Stimulated activated CD8-positive, alpha-beta memory T cell treated with anti-CD3 and anti-CD28 coated beads, Interleukin-2, amount 100 ng/mL, for 48 hours (primary cell): ENCODE data around the gene MBD5.

Source experiments
- DNase-seq, 2 donors: peaks; one replicate each; pipeline ENCODE4 v3.0.0-alpha.2; 2020; ENCODE audit warnings: low read depth in 2 of 2

MBD5 gene

DNA sequence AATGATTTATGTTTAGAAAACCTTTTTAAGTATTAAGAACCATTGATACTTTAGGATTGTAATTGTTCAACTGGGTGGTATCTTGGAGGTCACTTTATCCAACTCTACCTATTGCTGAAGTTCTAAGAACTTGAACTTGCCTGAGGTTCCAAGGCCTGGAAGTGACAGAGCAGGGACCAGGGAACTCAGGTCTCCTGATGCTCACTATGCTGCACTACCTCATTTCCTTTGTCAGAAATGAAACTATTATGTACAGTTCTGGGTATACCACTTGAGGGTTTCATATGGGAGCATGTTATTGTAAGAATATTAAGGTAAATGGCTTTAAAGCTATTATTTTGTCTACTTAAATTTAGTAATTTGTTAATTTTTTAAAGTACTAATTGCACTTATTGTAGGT is 3.0 kb downstream of the MBD5 start:
- no peak for DNase-seq

DNA sequence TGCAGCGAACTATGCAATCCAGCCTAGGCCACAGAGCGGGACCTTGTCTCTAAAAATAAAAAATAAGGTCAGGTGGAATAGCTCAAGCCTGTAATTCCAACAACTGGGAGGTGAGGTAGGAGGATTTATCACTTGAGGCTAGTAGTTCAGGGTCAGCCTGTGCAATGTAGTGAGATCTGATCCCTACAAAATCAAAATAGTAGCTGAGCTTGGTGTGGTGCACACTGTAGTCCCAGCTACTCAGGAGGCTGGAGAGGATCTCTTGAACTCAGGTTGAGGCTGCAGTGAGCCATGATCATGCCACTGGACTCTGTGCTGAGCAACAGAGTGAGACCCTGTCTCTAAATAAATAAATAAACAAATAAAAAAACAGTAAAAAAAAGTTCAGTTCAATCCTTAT is 5.7 kb downstream of the MBD5 start:
- DNase-seq = no peak

DNA sequence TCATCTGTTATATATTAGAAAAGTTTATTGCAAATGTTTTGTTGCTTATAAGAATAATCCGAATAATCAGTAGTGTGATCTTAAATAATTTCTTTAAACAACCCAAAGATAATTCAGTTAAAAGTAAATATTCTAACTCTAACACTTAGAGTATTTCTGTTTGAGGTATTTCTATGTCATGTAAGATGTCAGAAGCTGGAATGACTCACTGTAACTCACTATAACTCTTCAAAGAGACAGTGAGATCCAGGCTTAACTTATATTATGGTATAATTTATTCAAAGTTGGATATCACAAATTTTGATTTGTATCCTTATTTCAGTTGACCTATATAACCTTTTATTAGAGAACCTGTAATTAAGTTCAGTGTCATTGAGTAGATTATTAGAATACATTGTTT is 6.9 kb downstream of the MBD5 start:
- DNase-seq = no peak

DNA sequence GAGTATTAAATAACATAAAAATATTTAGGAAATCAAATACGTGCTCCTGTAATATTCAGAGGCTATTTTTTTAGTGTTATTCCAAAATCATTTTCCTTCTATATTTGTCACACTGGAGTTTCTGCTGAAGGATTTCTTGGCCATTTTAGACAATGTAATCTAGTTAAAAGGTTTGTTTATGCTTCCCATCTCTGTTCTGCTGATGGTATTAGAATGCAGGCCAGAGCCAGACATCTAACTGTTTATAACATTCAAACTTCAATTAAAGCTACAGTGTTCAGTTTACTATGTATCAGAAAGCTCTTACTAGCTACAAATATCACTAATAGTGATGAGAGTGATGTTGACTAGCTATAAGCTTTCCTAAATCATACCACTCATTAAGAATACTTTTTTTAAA is 7.9 kb downstream of the MBD5 start:
- no peak for DNase-seq

DNA sequence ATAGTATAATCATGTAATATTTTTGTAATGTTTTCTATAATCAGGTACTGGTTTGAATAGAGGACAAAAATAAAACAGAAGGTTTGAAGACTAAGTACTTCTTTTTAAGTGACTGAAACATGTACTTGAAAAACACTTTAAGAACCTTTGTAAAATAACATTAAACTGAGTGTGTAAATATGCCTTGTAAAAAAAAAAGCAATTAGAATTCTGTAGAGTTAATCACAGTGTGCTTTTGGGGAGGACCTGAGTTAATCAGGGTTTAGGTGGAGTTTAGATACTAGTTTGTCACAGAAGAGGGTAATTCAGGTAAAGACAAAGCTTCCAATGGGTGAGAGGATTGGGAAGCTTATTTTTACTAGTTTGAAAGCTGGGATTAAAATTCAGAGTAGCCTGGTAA is 10.3 kb downstream of the MBD5 start:
- DNase-seq = no peak

DNA sequence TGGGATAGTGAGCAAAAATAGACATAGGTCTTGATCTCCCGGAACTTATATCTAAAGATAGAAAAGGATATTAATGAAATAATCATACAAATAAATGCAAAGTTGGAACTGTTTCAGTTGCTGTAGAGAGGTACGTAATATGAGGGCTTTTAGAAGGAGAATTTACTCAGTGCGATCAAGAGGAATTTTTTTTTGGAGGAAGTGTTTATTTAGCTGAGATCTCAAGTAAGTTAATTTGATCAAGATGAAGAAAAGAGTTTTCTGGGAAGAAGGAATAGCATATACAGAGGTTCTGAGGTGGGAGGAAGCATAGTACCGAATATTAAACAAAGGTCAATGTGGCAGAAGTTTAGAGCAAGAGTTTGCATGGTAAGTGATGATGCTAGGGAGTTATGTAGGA is 11.3 kb downstream of the MBD5 start:
- DNase-seq = no peak

DNA sequence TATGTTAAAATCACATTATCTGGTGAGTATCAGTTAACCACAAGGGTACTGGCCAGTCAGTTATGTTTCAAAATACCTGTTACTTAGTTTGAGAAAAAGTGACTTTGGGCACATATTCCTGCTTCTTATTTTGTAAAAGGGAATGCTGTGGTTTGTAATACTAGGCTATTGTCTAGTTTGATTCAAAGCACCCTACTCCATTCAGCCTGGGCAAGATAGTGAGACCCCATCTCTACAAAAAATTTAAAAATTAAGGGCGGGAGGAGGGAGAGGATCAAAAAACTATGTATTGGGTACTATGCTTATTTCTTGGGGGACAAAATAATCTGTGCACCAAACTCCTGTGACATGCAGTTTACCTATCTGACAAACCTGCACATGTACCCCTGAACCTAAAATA is 18.9 kb downstream of the MBD5 start:
- no peak for DNase-seq

DNA sequence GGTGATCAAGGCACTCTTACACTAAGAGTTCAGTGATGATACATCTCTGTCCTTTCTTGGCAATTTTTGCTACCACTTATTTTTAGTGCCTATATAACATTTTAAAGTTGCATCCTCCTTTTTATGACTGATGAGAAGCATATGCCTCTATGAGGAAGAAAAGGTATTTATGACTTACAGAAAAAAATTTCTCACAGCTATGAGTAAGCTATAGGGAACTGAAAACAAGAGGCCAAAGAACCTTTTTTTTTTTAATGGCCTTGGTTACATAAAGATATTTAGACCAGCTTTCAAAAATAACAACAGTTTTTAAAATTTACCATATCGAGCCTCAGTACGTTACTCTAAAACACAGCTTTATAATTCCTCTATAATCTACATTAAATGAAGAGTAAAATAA is 21.3 kb downstream of the MBD5 start:
- DNase-seq = no peak

DNA sequence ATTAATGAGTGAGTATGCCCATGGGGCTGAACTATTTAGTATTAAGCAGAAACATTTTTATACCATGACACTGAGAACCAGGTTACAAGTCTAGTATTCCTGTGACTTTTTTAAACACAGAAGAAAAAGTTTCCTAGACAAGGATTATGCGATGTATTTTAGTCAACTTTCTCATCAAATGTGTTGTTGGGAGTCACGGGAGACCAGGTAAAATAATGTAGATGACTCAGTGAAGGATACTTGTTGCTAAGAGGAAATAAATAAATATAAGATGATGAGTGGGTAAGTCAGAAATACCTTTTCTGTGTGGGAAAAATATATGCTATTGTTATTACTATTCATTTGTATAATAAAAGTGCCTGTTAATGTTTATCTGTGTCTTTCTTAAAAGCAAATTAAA is 23.4 kb downstream of the MBD5 start:
- DNase-seq = no peak

DNA sequence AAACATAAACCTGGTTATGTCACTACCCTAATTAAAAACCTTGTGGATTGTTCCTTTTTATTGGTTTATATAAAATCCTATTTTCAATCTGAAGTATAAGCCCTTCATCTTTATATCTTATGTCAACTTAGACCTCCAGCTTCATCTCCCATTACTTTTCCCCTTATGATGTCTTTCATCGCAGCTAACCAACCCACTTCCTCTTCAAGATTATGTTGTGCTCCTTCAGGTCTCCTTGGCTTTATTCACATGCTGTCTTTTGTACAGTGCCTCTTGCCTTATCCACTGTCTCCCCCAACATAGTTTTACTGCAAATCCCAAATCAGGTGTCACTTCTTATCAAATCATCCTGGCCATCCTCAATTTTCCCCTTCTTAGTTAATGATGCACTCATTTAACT is 25.9 kb downstream of the MBD5 start:
- no peak for DNase-seq

DNA sequence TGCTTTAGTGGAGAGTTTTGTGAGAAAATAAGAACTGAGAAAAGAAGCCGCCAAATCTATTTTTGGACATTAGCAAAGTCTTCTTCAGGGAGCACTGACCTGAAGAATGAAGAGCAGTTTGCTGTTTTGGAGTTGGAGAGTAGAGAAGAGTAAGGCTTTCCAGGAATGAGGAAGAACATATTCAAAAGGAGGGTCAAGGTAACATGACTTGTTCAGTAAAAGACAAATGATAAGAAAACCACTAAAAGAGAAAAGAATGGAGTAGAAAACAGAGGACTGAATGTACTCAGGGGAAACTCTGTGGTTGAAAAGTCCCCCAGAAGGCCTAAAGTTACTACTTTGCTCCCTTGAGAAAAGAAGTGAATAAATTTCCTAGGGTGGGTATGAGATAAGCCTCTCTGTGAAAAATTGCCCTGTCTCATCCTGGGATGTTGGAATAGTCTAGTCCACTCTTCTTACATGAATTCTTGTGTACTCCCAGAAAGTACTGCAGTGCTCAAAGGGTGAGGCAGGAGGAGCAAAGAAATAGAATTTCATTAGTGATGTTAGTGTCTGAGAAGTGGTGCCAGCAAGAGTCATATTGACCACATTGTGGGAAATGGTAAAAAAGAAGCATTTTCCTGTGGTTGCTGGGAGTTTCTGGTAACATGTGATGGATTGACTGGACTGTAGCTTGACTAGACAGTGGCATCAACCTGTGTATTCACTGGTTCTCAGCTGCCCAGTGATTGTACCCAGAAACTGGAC is 27.8 kb downstream of the MBD5 start:
- no peak for DNase-seq

DNA sequence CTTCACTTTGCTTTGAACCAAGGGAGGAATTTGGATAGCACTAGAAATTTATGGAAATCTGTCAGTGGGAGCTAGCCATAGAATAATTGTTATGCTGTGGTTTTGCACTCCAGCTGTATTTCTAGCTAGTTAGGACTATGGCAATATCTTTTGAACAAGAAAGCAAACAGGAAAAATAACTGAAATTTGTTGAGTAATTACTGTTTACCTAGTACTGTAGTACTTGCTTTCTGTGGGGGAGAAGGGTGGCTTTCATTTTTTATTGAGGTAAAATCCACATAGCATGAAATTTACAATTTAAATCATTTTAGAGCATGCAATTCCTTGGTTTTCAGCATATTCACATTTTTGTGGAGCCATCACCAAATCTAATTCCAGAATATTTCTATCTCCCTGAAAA is 28.4 kb downstream of the MBD5 start:
- DNase-seq = no peak

DNA sequence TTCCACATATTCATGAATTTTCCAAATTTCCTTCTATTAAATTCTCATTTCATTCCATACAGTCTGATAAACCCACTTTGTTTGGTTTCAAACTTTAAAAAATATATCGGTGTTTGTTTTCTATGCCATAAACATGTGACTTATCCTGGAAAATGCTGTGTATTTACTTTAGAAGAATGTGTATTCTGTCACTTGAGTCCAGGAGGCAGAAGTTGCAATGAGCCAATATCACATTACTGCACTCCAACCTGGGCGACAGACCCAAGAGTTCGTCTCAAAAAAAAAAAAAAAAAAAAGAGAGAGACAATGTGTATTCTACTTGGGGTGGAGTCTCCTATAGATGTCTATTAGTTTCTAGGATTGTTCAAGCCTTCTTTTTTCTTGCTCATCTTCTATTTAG is 31.8 kb downstream of the MBD5 start:
- DNase-seq = no peak

DNA sequence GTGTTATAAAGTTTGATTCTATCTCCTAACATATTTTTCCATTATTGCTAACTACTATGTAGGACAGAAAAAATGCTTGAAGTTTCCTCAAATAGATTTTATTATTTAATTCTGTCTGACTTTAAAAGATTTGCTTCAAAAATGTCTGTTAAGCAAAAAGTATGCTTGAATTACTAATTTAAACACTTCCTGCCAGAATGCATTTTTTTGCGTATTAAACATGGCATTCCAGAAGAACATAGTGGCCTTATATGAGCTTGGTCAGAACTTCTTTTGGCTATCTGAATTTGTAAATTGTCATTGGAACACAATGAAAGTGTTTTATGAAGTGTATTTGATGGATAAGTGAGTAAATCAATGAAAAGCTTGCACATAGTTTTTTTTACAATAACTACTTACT is 37.8 kb downstream of the MBD5 start:
- no peak for DNase-seq

DNA sequence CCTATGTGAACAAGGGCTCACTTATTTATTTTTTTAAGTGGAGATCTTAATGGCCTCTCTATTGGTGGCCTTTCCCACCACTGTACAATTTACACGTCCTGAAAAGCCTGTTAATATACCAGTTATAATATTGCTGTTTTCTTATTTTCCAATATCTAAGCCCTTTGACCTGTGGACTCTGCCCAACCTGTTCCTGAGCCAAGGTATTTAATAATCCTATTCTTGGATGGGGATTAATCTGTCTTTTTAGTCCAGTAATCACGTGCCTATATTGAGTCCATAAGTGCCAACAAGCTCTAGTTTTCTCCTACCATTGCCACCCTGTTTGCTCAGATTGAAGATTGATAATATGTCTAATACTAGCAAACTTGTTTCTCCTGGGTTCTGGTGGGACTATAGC is 42.7 kb downstream of the MBD5 start:
- no peak for DNase-seq

DNA sequence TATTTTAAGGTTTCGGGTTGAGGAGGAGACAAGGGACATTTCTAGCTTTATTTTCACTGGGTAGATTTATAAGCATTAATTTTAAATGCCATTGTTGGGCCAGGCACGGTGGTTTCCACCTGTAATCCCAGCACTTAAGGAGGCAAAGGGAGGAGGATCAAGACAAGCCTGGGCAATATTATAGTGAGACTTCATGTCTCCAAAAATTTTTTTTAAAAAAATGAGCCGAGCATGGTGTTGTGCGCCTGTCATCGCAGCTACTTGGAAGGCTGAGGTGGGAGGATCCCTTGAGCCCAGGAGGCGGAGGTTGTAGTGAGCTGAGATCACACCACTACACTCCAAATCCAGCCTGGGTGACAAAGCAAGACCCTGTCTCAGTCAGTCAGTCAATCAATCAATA is 45.0 kb downstream of the MBD5 start:
- no peak for DNase-seq

DNA sequence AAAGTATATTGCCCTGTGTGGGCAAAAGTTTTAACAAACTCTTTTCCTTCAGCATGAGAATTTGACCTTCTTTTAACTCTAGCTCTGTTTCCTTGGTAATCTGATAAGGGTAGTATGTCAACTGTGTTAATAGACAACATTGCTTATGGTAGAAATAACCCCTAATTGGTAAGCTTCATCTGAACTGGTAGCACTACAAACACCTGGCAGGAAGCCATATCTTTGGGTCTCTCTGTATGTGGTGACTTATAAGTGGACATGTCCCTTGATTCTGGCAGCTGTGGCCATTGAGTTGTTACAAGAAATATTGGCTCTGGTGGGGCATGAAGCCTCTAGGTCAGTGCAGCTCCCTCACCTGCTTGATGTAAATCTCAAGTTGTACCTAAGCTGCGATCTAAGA is 46.9 kb downstream of the MBD5 start:
- no peak for DNase-seq

DNA sequence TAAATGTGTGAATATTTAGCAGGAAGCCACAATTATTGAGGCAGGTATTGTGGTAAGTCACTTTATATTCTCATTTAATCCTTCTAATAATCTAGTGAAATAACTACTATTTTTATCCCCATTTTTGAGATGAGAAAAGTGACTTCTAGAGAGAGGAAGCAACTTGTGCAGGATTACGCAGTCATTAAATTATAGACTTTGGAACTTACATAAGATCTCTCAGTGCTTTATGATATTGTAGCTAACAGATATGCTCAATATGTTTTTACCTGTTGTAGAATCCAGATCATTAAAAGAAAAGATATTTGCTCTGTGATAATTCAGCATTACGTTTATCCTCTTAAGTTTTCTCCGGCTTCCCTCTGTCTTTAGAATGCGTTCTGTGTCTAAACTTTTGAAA is 50.5 kb downstream of the MBD5 start:
- no peak for DNase-seq

DNA sequence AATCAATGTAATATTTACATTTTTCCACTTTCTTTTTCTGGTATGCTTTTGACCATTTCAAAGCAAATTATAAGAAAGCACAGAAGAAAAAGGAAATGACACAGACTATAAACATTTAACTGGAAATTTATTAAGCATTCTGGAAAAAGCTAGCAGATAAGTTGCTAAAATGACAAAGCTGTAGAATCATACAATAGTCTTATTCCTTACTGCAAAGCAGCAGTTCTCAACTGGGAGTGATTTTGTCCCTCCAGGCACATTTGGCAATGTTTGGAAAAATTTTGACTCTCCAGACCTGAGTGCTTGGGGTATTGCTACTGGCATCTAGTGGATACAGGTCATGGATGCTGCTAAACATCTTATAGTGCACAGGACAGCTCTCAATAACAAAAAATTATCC is 75.1 kb downstream of the MBD5 start:
- no peak for DNase-seq

DNA sequence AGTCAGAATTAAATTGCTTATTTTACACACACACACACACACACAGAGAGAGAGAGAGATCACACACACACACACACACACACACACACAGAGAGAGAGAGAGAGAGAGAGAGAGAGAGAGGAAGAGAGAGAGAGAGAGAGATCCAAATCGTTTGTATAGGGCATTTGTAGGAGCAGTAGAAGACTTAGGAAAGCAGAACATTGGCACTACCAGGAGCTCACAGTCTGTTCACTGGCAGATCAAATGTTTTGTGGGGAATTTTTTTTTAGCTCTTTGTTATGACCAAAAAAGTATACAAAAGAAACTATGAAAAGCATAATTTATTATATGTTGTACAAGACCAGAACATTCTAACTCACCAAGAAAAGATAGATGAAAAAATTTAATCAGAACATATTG is 81.8 kb downstream of the MBD5 start:
- no peak for DNase-seq

DNA sequence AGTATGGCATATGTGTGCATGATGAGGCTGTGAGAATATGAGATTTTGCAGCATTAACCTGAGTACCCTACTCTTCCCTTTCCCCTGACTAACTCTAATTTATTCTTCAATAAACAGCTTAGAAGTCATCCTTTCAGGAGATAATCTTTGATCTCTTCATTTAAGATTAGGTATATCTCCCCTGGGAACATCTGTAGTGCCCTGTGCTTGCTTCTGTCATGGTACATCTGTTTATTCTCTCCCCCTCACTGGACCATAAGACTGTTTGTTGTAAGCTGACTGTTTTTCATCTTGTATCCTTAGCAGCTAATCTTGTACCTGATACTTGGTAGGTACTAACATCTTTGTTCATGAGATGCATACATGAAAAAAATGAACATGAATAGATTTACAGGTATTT is 83.1 kb downstream of the MBD5 start:
- DNase-seq = no peak

DNA sequence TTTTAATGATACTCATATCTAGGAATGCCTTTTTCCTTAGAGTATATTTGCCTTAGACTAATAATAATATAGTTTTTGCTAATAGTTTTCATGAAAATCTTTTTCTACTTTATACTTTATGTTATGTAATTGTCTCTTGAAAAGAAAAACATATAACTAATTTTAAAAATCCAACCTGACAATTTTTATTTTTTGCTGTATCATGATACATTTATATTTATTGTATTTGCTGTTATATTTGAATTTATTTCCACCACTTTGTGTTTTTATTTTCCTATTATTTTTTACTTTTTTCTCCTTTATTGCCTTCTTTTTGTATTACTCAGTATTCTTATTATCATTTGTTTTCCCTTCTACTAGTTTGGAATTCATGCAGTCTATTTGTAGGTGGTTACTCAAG is 85.4 kb downstream of the MBD5 start:
- DNase-seq = no peak

DNA sequence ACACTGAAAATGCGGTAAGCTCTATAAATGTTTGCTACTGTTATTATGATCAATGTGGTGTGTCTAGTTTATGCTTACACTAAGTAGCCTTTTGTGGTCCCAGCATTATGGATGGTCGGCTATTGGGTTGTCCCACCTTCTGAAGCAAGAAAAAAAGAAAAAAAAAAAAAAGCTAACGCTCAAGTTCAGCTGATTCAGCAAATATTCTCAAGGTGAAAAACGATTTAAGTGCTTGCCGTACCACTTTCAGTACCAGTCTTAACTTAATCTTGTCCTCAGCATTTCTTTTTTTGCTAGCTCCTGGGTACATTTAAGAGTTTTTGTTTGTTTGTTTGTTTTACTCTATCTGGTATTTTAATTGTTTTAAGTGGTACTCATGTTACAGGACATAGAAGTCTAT is 87.5 kb downstream of the MBD5 start:
- DNase-seq = no peak

DNA sequence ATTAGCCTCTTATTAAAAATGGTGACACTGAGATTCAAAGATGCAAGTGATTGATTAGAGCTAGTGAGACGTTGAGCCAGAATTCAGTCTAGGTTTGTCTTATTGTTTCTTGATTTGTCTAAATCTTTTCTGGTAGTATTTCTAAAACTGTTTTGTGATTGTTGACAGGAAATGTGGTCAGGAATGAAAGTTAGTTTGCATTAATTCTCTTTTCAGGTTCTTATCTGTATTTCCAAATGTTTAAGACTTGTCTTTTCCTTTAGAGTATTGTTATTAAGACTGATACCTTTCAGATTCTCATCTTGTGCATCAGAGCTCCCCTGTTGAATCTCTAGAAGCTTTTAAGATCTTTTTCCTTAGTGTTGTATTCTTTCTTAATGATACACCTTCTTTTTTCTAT is 89.3 kb downstream of the MBD5 start:
- DNase-seq = no peak

DNA sequence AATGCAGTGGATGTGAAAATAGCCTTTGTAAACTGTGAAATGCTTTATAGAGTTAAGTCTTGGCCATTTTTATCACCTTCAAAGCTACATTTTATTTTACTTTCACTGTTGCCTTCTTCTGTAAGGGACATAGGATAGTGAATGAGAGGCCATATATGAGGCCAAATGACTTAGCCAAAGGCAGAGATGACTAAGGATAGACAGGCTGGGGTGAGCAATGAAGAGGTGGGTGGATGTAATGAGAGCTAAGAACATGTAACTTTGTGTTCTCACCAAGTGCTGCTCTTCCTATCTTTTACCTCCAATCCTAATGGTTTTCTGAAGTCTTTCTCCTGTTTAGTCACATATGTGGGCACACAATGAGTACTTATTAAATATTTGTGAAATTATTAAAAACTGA is 101.9 kb downstream of the MBD5 start:
- no peak for DNase-seq
